ENCODE measurements around the gene CWF19L2.
"Not testable (repeated sequence)": the region's sequence is repeated elsewhere in the genome, so short reads cannot be mapped to it uniquely, and the experiment has no call there.

Gene CWF19L2

GRCh38 chr11:107430525-107430924 is 27.1 kb downstream of the CWF19L2 start:
- H3K4me1 ChIP-seq, result no peaks in the 10 kb centered on the region
- no peak for TF ChIP-seq CTCF (IDR thresholded peaks at IDR 0.05)
- peaks cover 12 to 31% (median 28%) of the 10 kb centered on the region in 3 donors for H3K36me3 ChIP-seq
- H3K9me3 ChIP-seq, result no peaks in the 10 kb centered on the region
- no peaks in the 10 kb centered on the region for H3K27me3 ChIP-seq
- H3K4me3 ChIP-seq, result no peak overlapping the region
- no peak for DNase-seq
- H3K27ac ChIP-seq, result no peak overlapping the region
- intact Hi-C loops (cut with DNase I; ENCODE audit: low total_unique reads), result no loop called here

DNA sequence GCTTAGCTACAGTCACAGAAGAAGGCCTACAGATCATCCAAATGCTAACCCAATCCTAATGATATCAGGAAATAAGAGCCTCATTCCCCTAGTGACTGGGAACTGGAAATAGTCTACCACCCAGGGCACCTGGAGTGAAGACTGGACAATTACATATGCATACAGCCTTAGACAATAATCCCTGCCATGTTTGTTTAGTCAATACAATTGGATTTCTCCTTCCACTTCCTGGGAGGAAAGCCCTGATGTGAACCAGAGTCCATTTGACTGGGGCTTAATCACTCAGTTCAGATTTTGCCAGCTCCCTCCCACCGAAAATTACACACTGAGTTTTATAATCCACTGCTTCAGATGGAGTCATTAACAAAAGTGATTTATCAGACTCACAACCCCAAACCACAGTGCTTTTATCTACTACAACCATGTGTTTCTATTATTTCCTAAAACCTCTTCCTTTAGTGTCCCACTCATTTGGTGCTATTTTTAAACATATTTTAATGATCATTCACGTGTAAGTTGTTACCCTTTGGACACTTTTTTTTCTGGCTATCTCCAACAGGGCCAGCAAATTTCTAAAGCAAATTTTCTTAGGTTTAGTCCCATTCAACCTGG is 29.9 kb downstream of the CWF19L2 start:
- Histone ChIP-seq H3K36me3 (peaks cover 12 to 28% (median 25%) of the 10 kb centered on the region in 3 donors), H3K27ac (no peak overlapping the region), H3K27me3 (no peaks in the 10 kb centered on the region), H3K4me1 (no peaks in the 10 kb centered on the region), H3K4me3 (no peak overlapping the region), H3K9me3 (no peaks in the 10 kb centered on the region)
- intact Hi-C loops (cut with DNase I; ENCODE audit: low total_unique reads), result no loop called here
- TF ChIP-seq CTCF (IDR thresholded peaks at IDR 0.05), result no peak
- no peak for DNase-seq

GRCh38 chr11:107413352-107413751 is 44.3 kb downstream of the CWF19L2 start:
- no peaks in the 10 kb centered on the region for H3K4me1 ChIP-seq
- H3K9me3 ChIP-seq, result no peaks in the 10 kb centered on the region
- no peak overlapping the region for H3K27ac ChIP-seq
- DNase-seq, result no peak
- intact Hi-C loops (cut with DNase I; ENCODE audit: low total_unique reads), result no loop called here
- H3K4me3 ChIP-seq, result no peak overlapping the region
- no peaks in the 10 kb centered on the region for H3K27me3 ChIP-seq
- H3K36me3 ChIP-seq, result peaks cover 47 to 55% (median 53%) of the 10 kb centered on the region in 3 donors
- TF ChIP-seq CTCF (IDR thresholded peaks at IDR 0.05), result no peak

DNA sequence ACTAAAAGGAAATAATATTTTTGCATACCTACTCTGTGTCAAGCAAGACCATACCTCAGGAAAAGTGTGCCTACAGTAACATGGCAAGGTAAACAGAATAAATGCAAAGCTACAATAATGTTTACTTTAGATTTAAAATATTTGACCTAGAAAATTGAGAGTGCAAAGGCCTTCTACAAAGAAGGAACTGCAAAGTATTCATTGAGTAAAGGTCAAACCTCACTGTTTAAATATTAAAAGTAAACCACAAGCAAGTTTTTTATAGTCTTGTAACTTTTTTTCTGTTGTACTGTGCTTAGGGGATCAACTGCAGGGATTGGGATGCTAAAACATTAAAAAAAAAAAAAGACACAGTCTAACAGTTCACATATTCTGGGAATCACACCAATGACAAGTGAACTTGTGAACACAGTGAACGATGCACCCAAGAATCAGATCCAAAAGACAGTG is 48.8 kb downstream of the CWF19L2 start:
- Histone ChIP-seq H3K36me3 (peaks cover 27 to 29% (median 28%) of the 10 kb centered on the region in 3 donors), H3K4me3 (no peak overlapping the region), H3K9me3 (no peaks in the 10 kb centered on the region), H3K27ac (no peak overlapping the region), H3K4me1 (no peaks in the 10 kb centered on the region), H3K27me3 (no peaks in the 10 kb centered on the region)
- DNase-seq, result no peak
- intact Hi-C loops (cut with DNase I; ENCODE audit: low total_unique reads), result no loop called here
- no peak for TF ChIP-seq CTCF (IDR thresholded peaks at IDR 0.05)

DNA sequence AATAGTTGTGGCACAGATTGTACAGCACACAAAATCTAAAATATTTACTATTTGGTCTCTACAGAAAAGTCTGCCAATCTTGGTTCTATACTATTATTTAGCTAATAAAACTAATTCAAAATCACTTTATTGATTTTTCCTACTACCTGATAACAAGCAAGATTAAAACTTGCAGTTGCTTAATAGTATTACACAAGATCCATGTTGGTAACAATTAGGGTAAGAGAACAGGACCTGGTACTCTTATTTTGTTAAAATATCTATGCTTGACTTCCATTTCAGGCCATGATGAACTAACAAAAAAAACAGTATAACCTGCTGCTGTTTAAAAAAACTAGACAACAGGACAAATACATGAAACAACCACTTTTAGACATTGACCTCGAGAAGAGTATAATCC is 52.4 kb downstream of the CWF19L2 start:
- intact Hi-C loops (cut with DNase I; ENCODE audit: low total_unique reads), result no loop called here
- H3K27ac ChIP-seq, result no peak overlapping the region
- no peak for TF ChIP-seq CTCF (IDR thresholded peaks at IDR 0.05)
- H3K9me3 ChIP-seq, result no peaks in the 10 kb centered on the region
- no peaks in the 10 kb centered on the region for H3K27me3 ChIP-seq
- H3K4me1 ChIP-seq, result no peaks in the 10 kb centered on the region
- H3K36me3 ChIP-seq, result peaks cover 12 to 18% (median 17%) of the 10 kb centered on the region in 3 donors
- H3K4me3 ChIP-seq, result no peak overlapping the region
- no peak for DNase-seq

- DNase-seq; H3K4me1 ChIP-seq; H3K27ac ChIP-seq; intact Hi-C loops (cut with DNase I; ENCODE audit: low total_unique reads); H3K27me3 ChIP-seq; H3K9me3 ChIP-seq; H3K4me3 ChIP-seq: not testable (repeated sequence)
- H3K36me3 ChIP-seq, result peaks cover 17 to 33% (median 21%) of the 10 kb centered on the region in 3 donors
Observed at GRCh38 chr11:107401131-107401530, 56.5 kb downstream of the CWF19L2 start.

Measured in tibial artery (tissue), 4 donors.